Tibial nerve (tissue), 3 donors: Measurements from ENCODE around the gene METRN.

Experiments used
- EP300 ChIP-seq, 2 donors: sonication (generic); formaldehyde crosslinking; IDR thresholded peaks; one replicate each; pipeline ENCODE4 v1.6.1; 2017; ENCODE audit warnings: antibody characterized with exemption in 2 of 2, mild to moderate bottlenecking in 1 of 2
- POLR2A ChIP-seq, 2 donors: fragments of 450-650 bp; IDR thresholded peaks; one replicate each; pipeline ENCODE4 v1.6.1; 2017; ENCODE audit warnings: antibody characterized with exemption in 2 of 2, mild to moderate bottlenecking in 2 of 2, moderate library complexity in 2 of 2

DNA sequence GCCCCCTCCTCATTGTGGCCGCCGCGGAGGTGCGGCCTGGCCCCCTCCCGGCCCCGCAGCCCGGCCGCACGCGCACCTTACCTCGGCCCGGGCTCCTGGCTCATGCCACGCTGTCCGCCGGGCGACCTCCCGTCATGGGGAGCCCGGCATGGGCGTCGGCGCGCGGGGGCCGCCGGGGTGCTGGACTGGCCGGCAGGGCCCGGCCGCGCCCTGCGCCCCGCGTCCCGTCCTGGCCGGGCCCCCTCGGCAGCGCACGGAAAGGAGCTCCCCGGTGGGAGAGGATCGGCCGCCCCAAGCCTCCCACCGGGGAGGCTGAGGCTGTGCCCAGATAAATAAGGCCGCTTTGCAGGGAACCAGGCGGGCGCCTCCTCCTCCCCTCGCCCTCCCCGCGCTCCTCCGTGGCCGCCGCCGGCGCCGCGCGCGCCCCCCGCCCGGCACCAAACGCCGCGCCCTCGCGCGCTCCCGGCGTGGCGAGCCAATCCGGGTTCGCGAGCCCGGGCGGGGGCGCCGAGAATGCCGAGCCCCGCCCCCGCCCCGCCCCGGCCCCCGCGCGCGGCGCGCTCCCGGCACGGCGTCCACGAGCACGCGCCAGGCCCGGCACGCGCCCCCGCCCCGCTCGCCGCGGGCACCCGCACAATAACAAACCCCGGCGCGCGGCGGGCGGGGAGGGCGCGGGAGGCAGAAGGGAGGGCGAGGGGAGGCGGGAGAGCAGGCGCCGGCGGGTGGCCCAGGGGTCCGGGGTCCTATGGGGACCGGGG, 9.3 kb upstream of the METRN start, which contains the start of gene FBXL16:
- TF ChIP-seq POLR2A (IDR thresholded peaks at IDR 0.05) (no peak), EP300 (IDR thresholded peaks at IDR 0.05) (no peak)
